Tibial nerve (tissue), 3 donors: ENCODE results near the gene ERMARD.

Experiments used
- POLR2A ChIP-seq, 2 donors: fragments of 450-650 bp; IDR thresholded peaks; one replicate each; pipeline ENCODE4 v1.6.1; 2017; ENCODE audit warnings: antibody characterized with exemption in 2 of 2, mild to moderate bottlenecking in 2 of 2, moderate library complexity in 2 of 2
- TF ChIP-seq, protein P1 (sequence below), 5 experiments: fragments of 200-600 bp in 3 of 5; fragments of 450-650 bp in 2 of 5; sonication (generic) in 3 of 5; IDR thresholded peaks; one replicate each; pipeline ENCODE4 v1.5.1; 2016 to 2019; ENCODE audit warnings: antibody characterized with exemption in 5 of 5, mild to moderate bottlenecking in 3 of 5, moderate library complexity in 2 of 5

DNA sequence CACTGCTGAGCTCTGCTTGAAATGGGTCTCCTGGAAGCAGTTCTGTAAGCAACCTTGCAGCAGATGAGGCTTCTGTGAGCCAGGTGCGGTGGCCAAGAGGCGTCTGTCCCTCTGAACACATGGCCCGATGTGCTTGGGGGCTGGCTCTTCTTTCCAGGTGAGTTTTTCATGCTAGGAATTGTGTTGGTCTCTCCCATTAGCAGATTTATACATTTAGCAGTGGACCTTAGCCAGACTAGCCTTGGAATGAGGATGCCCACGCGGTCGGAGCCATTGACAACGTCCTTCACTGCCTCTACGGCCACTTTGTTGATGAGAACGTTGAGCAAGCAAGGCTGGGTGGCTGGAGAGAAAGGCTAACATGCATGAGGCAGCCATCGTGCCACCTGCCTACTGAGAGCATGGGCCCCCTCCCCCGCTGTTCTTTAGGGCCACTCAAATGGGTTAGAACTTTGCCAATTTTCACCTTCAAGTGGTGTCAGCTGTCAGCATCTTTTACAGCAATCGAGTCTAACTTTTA is 33.5 kb downstream of the ERMARD start:
- TF ChIP-seq, protein P1, sequence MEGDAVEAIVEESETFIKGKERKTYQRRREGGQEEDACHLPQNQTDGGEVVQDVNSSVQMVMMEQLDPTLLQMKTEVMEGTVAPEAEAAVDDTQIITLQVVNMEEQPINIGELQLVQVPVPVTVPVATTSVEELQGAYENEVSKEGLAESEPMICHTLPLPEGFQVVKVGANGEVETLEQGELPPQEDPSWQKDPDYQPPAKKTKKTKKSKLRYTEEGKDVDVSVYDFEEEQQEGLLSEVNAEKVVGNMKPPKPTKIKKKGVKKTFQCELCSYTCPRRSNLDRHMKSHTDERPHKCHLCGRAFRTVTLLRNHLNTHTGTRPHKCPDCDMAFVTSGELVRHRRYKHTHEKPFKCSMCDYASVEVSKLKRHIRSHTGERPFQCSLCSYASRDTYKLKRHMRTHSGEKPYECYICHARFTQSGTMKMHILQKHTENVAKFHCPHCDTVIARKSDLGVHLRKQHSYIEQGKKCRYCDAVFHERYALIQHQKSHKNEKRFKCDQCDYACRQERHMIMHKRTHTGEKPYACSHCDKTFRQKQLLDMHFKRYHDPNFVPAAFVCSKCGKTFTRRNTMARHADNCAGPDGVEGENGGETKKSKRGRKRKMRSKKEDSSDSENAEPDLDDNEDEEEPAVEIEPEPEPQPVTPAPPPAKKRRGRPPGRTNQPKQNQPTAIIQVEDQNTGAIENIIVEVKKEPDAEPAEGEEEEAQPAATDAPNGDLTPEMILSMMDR (IDR thresholded peaks at IDR 0.05) = no peak
- TF ChIP-seq POLR2A (IDR thresholded peaks at IDR 0.05) = no peak
